HG03175 (cell line): ENCODE measurements around the gene FICD.

ENCODE experiments used
- ATAC-seq: cut with Tn5 transposase; IDR thresholded peaks from one replicate; pipeline ENCODE4 v1.9.1; 2021; ENCODE audit warnings: mild to moderate bottlenecking, moderate library complexity; ENCODE audit not compliant: unreplicated experiment

Gene FICD

DNA sequence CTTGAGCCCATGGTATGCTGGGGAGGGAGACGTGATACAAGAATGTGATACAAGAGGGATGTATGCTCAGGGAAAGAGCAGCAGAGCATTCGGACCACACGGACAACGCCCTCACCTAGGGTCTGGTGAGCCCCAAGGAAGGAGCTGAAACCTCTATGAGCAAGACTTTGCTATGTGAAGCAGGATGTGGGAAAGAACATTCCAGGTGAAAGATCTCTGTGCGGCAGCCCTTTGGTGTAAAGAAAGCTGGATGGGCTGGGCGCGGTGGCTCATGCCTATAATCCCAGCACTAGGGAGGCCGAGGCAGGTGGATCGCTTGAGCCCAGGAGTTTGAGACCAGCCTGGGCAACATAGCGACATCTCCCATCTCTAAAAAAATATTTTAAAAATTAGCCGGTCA, 16.9 kb upstream of the FICD start:
- no peak for ATAC-seq

DNA sequence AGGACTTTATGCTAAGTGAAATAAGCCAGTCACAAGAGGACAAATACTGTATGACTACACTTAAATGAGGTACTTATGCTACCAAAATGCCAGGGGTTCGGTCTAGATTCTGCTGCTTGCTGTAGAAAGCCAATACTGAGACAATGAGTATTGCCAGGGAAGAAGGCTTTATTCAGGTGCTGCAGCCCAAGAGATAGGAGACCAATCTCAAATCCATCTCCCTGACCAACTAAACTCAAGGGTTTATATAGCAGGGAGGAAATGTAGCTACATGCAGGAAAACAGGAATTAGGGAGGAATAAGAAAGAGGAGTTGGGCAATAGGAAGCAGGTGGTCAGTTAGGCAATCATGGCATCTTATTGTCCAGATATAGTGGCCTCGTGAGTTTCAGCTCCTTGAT, 12.2 kb upstream of the FICD start:
- no peak for ATAC-seq

DNA sequence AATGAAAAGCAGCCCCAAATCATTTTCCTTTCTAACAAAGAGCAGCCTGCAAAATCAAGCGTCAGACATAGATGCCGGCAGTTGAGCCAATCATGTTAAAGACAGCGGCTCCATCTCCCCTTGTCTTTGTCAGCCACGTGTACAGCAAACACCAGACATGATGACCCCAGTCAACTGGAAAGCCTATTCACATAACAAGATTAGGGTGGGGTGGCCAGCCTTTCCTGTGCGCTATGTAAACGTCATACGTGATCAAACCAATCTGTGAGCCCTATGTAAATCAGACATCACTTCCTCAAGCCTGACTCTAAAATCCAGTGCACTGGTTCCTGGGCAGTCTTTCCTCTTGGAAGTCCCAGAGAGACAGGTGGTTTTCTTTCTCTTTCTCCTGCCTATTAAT, 9.9 kb upstream of the FICD start:
- ATAC-seq: no peak

- no peak for ATAC-seq
These were observed 7.0 kb upstream of the FICD start for GRCh38 chr12:108507971-108508642.

- no peak for ATAC-seq
These were observed 5.3 kb upstream of the FICD start for GRCh38 chr12:108509806-108510205.

GRCh38 chr12:108510836-108511235, 4.2 kb upstream of the FICD start:
- ATAC-seq: no peak

DNA sequence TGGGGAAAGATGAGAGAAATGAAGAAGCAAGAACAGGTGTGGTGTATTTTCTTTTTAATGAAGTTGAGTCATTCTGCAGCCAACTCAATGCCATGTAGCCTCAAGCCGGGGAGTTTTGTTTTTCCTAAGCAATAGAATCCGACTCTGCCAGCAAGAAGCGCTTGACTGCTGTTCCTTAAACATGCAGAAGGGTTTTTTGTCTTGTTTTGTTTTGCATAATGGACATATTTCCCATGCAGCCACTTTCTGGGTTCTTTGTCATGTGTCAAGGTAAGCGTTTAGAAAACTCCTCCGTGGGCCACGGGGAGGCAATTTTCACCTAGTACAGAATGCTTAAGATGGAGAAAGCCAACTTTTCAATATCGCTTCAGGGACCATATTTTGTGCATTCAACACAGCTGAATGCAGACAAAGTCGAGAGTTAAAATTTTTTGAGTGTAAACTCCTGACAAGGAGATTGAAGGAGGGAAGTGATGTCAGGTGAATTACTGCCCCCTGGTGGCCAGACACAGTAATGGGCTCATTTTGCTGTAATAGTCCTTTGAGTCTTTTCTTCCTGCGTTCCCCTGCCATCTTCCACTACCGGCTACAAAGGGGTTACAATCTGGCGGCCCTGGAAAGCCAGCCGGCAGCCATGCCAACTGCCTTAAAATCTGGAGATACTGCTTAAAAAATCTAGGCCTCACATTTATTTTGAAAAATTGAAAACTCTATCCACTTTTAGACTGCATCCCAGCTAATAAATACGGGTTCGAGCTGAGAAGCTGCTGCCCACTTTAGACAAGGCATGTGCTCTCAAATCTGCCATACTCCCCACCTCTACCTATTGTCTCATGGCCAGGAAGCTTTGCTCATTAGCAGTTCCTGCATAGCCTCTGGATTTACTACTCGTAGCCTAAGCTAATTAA, 3.2 kb upstream of the FICD start:
- ATAC-seq: no peak

GRCh38 chr12:108514468-108514972, 557 bp upstream of the FICD start:
- peak; percentile 5 for ATAC-seq

DNA sequence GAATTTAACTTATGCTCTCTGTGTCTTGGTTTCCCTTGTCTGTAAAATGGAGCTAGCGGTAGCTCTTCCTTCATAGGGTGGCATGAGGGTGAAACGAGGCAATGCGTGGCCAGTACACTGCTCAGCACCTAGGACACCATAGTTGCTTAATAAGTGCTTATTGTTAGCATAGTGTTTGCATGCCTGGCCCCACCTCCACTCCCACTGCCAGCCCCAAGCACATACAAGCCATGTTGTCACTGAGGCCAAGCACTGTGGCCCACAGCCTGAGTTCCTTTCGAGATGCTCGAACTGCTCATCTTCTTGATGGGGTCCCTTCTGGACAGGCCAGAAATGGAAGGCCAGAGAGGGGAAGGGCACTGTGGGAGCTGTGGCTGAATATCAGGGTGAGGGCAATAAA, 839 bp downstream of the FICD start:
- no peak for ATAC-seq

GRCh38 chr12:108516511-108517275, 1.6 kb downstream of the FICD start:
- ATAC-seq: no peak

DNA sequence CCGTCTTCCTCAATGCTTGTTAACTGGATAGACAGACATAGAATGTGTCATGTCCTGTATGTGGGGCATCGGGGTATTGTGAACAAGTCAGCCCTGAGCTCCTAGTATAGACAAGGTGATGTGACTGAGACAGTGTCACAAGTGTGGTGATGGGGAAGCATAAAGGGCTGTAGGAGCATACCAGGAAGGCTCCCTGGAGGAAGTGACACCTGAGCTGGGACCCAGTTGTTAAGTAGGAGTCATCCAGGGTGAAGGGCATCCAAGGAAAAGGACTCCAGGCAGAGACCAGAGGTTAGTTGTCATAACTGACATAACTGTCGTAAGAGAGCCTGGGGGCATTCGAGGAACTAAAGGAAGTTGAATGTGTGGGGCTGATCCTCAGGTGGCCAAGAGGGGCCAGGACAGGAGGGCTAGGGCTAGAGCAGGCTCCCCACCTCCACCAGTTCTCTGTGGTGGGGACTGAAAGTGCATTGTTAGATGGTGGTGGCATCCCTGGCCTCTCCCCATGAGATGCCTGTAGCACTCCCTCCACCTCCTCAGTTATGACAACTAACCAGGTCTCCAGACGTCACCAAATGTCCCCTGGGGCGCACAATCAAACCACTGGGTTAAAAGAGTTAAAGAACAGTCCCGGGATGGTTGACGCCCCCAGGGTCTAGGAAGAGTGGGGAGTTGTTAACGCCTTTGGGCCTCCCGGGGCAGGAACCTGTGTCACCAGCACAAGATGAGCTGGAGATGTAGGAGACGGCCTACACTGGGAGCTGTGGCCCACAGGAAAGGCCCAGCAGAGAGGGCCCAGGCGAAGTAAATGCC, 2.4 kb downstream of the FICD start:
- ATAC-seq: no peak

GRCh38 chr12:108518101-108518715, 3.1 kb downstream of the FICD start:
- no peak for ATAC-seq

GRCh38 chr12:108518716-108519496, 3.8 kb downstream of the FICD start:
- ATAC-seq: no peak

GRCh38 chr12:108519558-108519957, 4.5 kb downstream of the FICD start:
- no peak for ATAC-seq

- ATAC-seq: no peak
These were observed 8.3 kb downstream of the FICD start for GRCh38 chr12:108523365-108523764.

DNA sequence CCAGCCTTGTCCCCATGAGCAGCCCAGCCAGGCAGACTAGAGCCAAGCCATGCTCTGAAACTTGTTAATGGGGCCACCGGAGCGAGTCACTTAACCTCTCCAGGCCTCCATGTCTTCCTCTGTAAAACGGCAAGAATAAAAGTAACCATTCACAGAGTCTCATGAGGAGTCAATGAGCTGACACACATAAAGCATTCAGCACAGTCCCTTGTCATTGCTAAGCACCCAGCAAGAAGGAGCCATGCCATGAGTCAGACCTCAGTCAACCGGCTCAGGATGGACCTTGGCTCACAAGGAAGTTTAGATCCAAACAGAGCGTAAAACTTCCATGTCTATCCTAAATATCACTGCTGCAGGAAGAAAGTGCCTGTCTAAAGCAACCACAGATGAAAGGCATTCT, 10.6 kb downstream of the FICD start:
- ATAC-seq: no peak

DNA sequence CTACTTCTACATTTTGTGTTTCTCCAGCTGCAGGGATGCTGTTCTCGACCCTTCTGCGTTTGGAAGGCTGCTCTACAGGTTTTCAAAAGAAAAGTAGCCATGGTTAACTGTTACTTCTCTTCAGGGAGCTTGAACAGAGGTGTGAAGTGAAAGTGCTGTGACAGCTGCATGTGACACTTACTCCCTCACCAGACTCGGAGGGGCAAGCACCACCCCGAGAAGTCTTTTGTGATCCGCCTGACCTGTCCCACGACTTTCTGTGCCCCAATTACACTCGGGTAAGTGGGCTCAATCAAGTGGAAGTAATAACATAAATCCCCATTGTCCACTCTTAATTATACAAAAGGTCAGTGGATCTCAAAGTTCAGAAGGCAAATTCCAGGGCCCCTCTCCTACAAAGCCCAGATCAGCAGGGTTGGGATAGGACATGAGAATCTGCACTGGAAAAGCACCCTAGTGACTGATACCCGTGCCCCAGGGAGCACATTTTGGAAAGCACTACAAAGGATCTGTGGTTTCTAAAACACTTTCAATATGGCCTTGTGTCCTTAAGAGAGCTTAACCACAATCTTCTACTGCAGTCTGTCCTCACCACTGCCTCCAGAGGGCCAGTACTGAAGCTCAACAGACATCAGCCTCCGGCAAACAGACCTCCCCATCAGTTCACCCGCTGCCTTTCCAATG, 11.5 kb downstream of the FICD start:
- ATAC-seq: peak; percentile 51

DNA sequence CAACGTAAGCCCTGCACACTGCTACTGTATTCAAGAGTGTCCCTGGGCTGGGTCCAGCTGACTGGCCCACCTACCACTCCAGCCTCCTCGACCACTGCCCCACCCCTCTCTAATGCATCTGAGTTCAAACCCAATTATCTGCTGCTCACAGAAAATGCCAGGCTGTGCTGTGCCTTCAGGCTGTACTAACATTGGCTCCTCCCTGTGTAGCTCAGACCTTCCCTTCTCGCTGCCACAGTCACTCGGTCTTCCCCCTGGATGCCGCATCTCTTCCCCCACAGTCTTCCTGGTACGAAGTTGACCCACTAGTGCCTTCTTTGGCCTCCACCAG, 12.1 kb downstream of the FICD start:
- ATAC-seq: no peak

DNA sequence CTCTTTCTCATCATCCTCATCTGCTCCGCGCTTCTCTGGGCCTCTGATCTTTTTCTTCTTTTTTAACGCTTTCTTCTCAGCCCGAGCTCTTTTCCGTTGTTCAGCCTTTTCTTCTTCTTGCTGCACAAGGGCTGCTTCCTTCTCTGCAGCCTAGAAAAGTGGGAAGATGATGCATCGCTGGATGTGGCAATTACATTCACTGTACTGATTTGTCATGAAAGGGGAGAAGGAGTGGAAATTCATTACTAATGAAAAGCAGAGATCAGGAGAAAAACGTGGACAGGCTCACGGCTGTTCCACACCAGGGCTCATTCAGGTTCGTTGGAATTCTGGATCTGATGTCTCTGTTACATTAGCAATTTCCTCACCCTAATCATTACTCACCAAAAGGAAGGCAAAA, 15.1 kb downstream of the FICD start:
- no peak for ATAC-seq
